Keratinocyte (primary cell): ENCODE results near the gene WDR70. TPM values are rescaled to one million over a fixed set of nuclear protein-coding genes. Genes with fewer than 3 reads are reported as not detected.

Experiments
- DNase-seq: peaks from one replicate; pipeline ENCODE4 v3.0.0-alpha.2; 2011; ENCODE audit warnings: low read depth, missing footprints, low spot score
- FAIRE-seq: peaks from 2 replicates; lab custom pipeline; 2011; peaks lifted over from hg19 to GRCh38; lab: Jason Lieb, UNC
- H2AFZ ChIP-seq: 2 replicates; pipeline ENCODE4 v1.6.0; 2012; ENCODE audit warnings: low read length, control low read depth, inconsistent platforms; ENCODE audit not compliant: control insufficient read depth
- H3K27ac ChIP-seq: 2 replicates; pipeline ENCODE4 v1.5.1; 2011; ENCODE audit warnings: low read length; ENCODE audit not compliant: control insufficient read depth, insufficient read depth
- H3K27me3 ChIP-seq: 3 replicates; pipeline ENCODE4 v1.6.0; 2011; ENCODE audit warnings: low read length; ENCODE audit not compliant: control insufficient read depth, insufficient read depth; ENCODE audit errors: extremely low read depth
- H3K36me3 ChIP-seq, 2 experiments: 2 replicates in 1 of 2; 3 replicates in 1 of 2; pipeline ENCODE4 v1.5.1; 2011; ENCODE audit warnings: low read length in 2 of 2, mild to moderate bottlenecking in 1 of 2; ENCODE audit not compliant: control insufficient read depth in 2 of 2, insufficient read depth in 2 of 2; ENCODE audit errors: extremely low read depth in 1 of 2
- H3K4me1 ChIP-seq: 3 replicates; pipeline ENCODE4 v1.5.1; 2011; ENCODE audit warnings: low read length; ENCODE audit not compliant: control insufficient read depth, insufficient read depth; ENCODE audit errors: extremely low read depth
- H3K4me2 ChIP-seq: 3 replicates; pipeline ENCODE4 v1.6.0; 2011; ENCODE audit warnings: low read depth, low read length; ENCODE audit not compliant: control insufficient read depth, insufficient read depth; ENCODE audit errors: extremely low read depth
- H3K4me3 ChIP-seq, 3 experiments: fragments of 200-600 bp in 1 of 3; sonication (generic) in 1 of 3; 2 replicates in 2 of 3; 3 replicates in 1 of 3; pipeline ENCODE4 v1.5.1; 2011 to 2016; ENCODE audit warnings: low read length in 3 of 3, mild to moderate bottlenecking in 3 of 3, control low read depth in 2 of 3, inconsistent platforms in 1 of 3, low read depth in 1 of 3, mixed read lengths in 1 of 3, mixed run types in 1 of 3, moderate library complexity in 1 of 3; ENCODE audit not compliant: control insufficient read depth in 2 of 3, insufficient read depth in 2 of 3; ENCODE audit errors: extremely low read depth in 1 of 3
- H3K79me2 ChIP-seq: 2 replicates; pipeline ENCODE4 v1.6.0; 2012; ENCODE audit warnings: low read length; ENCODE audit not compliant: control insufficient read depth, insufficient read depth
- H3K9ac ChIP-seq: 3 replicates; pipeline ENCODE4 v1.6.0; 2011; ENCODE audit warnings: low read length; ENCODE audit not compliant: control insufficient read depth, insufficient read depth; ENCODE audit errors: extremely low read depth
- H3K9me1 ChIP-seq: 3 replicates; pipeline ENCODE4 v1.6.0; 2011; ENCODE audit warnings: low read length; ENCODE audit not compliant: control insufficient read depth, insufficient read depth; ENCODE audit errors: extremely low read depth
- H3K9me3 ChIP-seq: 2 replicates; pipeline ENCODE4 v1.5.1; 2012; ENCODE audit warnings: low read depth, low read length; ENCODE audit not compliant: control insufficient read depth
- H4K20me1 ChIP-seq: 3 replicates; pipeline ENCODE4 v1.6.0; 2011; ENCODE audit warnings: low read length; ENCODE audit not compliant: control insufficient read depth, insufficient read depth; ENCODE audit errors: extremely low read depth
- CTCF ChIP-seq, 3 experiments: IDR thresholded peaks in 1 of 3; conservative IDR thresholded peaks in 1 of 3; optimal IDR thresholded peaks in 1 of 3; 2 replicates in 2 of 3; 3 replicates in 1 of 3; pipeline versions ENCODE3 to v1.5.1; 2011; ENCODE audit warnings: low read length in 3 of 3, mild to moderate bottlenecking in 3 of 3, moderate library complexity in 2 of 3, control low read depth in 1 of 3, inconsistent platforms in 1 of 3; ENCODE audit not compliant: insufficient read depth in 2 of 3; ENCODE audit errors: extremely low read depth in 1 of 3
- EZH2 ChIP-seq: IDR thresholded peaks from one replicate; pipeline ENCODE4 v1.6.1; 2012; ENCODE audit warnings: inconsistent platforms, mild to moderate bottlenecking, low read length, moderate library complexity
- dilution Hi-C: fragments of 300-500 bp; cut with MboI; formaldehyde crosslinking; loops from one replicate; pipeline ENCODE4 v1.7.0; 2020; ENCODE audit warnings: low sequenced_read_pairs; ENCODE audit not compliant: extremely low pct_ligation_motif_present
- polyA plus RNA-seq, 5 experiments: library from polyadenylated mRNA; depleted of rRNA in 3 of 5; stranded (reverse) in 3 of 5; stranded (forward) in 1 of 5; unstranded in 1 of 5; fragments of >200 nt; gene quantifications; 1 replicate in 1 of 5; 2 replicates in 3 of 5; 3 replicates in 1 of 5; pipeline versions ENCODE4 v1.2.1 to v1.2.3, GENCODE V29; 2011 to 2012; ENCODE audit warnings: missing spikeins in 2 of 5, low read depth in 1 of 5, low replicate concordance in 1 of 5

The WDR70 gene
- polyA plus RNA-seq, 1 donor (not counting 4 experiments of a cell fraction or from before 2014, with no cell fraction given) = 25.1 TPM

- Histone ChIP-seq H3K9me1 (no peaks in the 10 kb centered on the region), H3K79me2 (no peaks in the 10 kb centered on the region), H4K20me1 (no peaks in the 10 kb centered on the region), H3K4me3 (no peak overlapping the region), H3K4me2 (peak overlapping the region; percentile 57), H3K36me3 (no peaks in the 10 kb centered on the region), H3K9me3 (no peaks in the 10 kb centered on the region), H3K4me1 (peaks cover 19% of the 10 kb centered on the region), H3K9ac (no peak overlapping the region), H2AFZ (no peak overlapping the region), H3K27me3 (no peaks in the 10 kb centered on the region), H3K27ac (peak overlapping the region; percentile 22)
- dilution Hi-C loops = no loop called here
- FAIRE-seq = no peak
- TF ChIP-seq CTCF (optimal IDR thresholded peaks at IDR 0.05 in 1 of 3, IDR thresholded peaks at IDR 0.05 in 1 of 3, conservative IDR thresholded peaks at IDR 0.05 in 1 of 3; ENCODE audit: extremely low read depth in 1 of 3, insufficient read depth in 2 of 3, low read length in 3 of 3) (peak; percentile 52 to 67 (median 64)), EZH2 (no peak)
- DNase-seq = no peak
These were observed 344.2 kb downstream of the WDR70 start for GRCh38 chr5:37723162-37723961.

GRCh38 chr5:37724395-37725125 lies 345.4 kb downstream of the WDR70 start:
- no peaks in the 10 kb centered on the region for H3K36me3 ChIP-seq
- no peak for FAIRE-seq
- H3K4me2 ChIP-seq = no peak overlapping the region
- no peak for TF ChIP-seq EZH2
- no peak for TF ChIP-seq CTCF (optimal IDR thresholded peaks at IDR 0.05 in 1 of 3, IDR thresholded peaks at IDR 0.05 in 1 of 3, conservative IDR thresholded peaks at IDR 0.05 in 1 of 3; ENCODE audit: extremely low read depth in 1 of 3, insufficient read depth in 2 of 3, low read length in 3 of 3)
- no peak for DNase-seq
- no peaks in the 10 kb centered on the region for H3K27me3 ChIP-seq
- H4K20me1 ChIP-seq = no peaks in the 10 kb centered on the region
- dilution Hi-C loops = no loop called here
- H3K9me3 ChIP-seq = no peaks in the 10 kb centered on the region
- H3K79me2 ChIP-seq = no peaks in the 10 kb centered on the region
- no peak overlapping the region for H3K4me3 ChIP-seq
- no peak overlapping the region for H2AFZ ChIP-seq
- H3K9me1 ChIP-seq = no peaks in the 10 kb centered on the region
- H3K4me1 ChIP-seq = peaks cover 19% of the 10 kb centered on the region
- H3K9ac ChIP-seq = no peak overlapping the region
- no peak overlapping the region for H3K27ac ChIP-seq
